Endothelial cell of umbilical vein (primary cell): Measurements from ENCODE around the gene CDCP2. TPM values are rescaled to one million over a fixed set of nuclear protein-coding genes. Genes with fewer than 3 reads are reported as not detected.

Experiments
- BruUV-seq: library from RNA; stranded (reverse); fragments of 400-500 nt; replicated peaks from 2 replicates; lab custom pipeline; 2021; lab: Mats Ljungman, UMichigan
- CTCF ChIA-PET: fragments of 300-600, 350-600 bp; sonication (Branson Sonifier 250); formaldehyde crosslinking; loops from one replicate; lab custom pipeline; 2021; ENCODE audit warnings: antibody characterized with exemption, inconsistent platforms; lab: Charles Lee
- POLR2A ChIA-PET: fragments of 300-600, 350-600 bp; sonication (Branson Sonifier 250); formaldehyde crosslinking; loops from one replicate; lab custom pipeline; 2021; ENCODE audit warnings: antibody characterized with exemption, inconsistent platforms; lab: Charles Lee
- DNase-seq: peaks from one replicate; pipeline ENCODE4 v3.0.0-alpha.2; 2011; ENCODE audit warnings: low read depth, low spot score
- FAIRE-seq: peaks from 2 replicates; lab custom pipeline; 2011; peaks lifted over from hg19 to GRCh38; lab: Jason Lieb, UNC
- H2AFZ ChIP-seq: 2 replicates; pipeline ENCODE4 v1.6.0; 2012; ENCODE audit warnings: low read depth, low read length, control low read depth, inconsistent platforms
- H3K27ac ChIP-seq: 2 replicates; pipeline ENCODE4 v1.5.1; 2011; ENCODE audit warnings: low read depth, mild to moderate bottlenecking, control low read depth, low read length, moderate library complexity; ENCODE audit not compliant: insufficient read depth
- H3K27me3 ChIP-seq, 2 experiments: 2 replicates each; pipeline versions ENCODE4 v1.6.0 to v1.6.1; 2011; ENCODE audit warnings: low read length in 2 of 2, mixed read lengths in 1 of 2; ENCODE audit not compliant: control insufficient read depth in 2 of 2, insufficient read depth in 2 of 2
- H3K36me3 ChIP-seq, 2 experiments: 2 replicates in 1 of 2; 3 replicates in 1 of 2; pipeline ENCODE4 v1.5.1; 2011; ENCODE audit warnings: low read length in 2 of 2, mild to moderate bottlenecking in 1 of 2, moderate library complexity in 1 of 2; ENCODE audit not compliant: control insufficient read depth in 2 of 2, insufficient read depth in 2 of 2; ENCODE audit errors: extremely low read depth in 1 of 2
- H3K4me1 ChIP-seq: 3 replicates; pipeline ENCODE4 v1.5.1; 2011; ENCODE audit warnings: mild to moderate bottlenecking, low read length; ENCODE audit not compliant: control insufficient read depth, insufficient read depth; ENCODE audit errors: extremely low read depth
- H3K4me2 ChIP-seq: 2 replicates; pipeline ENCODE4 v1.6.1; 2011; ENCODE audit warnings: low read length, control low read depth, mixed read lengths; ENCODE audit not compliant: insufficient read depth
- H3K4me3 ChIP-seq, 3 experiments: fragments of 200-600 bp in 1 of 3; sonication (generic), shearing (Covaris generic) in 1 of 3; replicated peaks in 1 of 3; 2 replicates each; pipeline ENCODE4 v1.5.1; 2011 to 2016; ENCODE audit warnings: control low read depth in 3 of 3, low read length in 3 of 3, mild to moderate bottlenecking in 2 of 3, inconsistent platforms in 1 of 3, low read depth in 1 of 3, moderate library complexity in 1 of 3; ENCODE audit not compliant: insufficient read depth in 1 of 3
- H3K79me2 ChIP-seq: 2 replicates; pipeline ENCODE4 v1.6.0; 2012; ENCODE audit warnings: low read length, inconsistent platforms; ENCODE audit not compliant: control insufficient read depth, insufficient read depth
- H3K9ac ChIP-seq: replicated peaks from 2 replicates; pipeline ENCODE3; 2011; ENCODE audit warnings: low read length, control low read depth; ENCODE audit not compliant: insufficient read depth; ENCODE audit errors: extremely low read depth
- H3K9me1 ChIP-seq: replicated peaks from 3 replicates; pipeline ENCODE4 v1.6.0; 2011; ENCODE audit warnings: mild to moderate bottlenecking, low read length; ENCODE audit not compliant: control insufficient read depth, insufficient read depth; ENCODE audit errors: extremely low read depth
- H3K9me3 ChIP-seq: replicated peaks from 2 replicates; pipeline ENCODE4 v1.5.1; 2012; ENCODE audit warnings: low read length, inconsistent platforms; ENCODE audit not compliant: control insufficient read depth, insufficient read depth
- H4K20me1 ChIP-seq: replicated peaks from 2 replicates; pipeline ENCODE3; 2011; ENCODE audit warnings: mild to moderate bottlenecking, low read length; ENCODE audit not compliant: control insufficient read depth, insufficient read depth; ENCODE audit errors: extremely low read depth
- EZH2 ChIP-seq: IDR thresholded peaks from 2 replicates; pipeline ENCODE4 v1.6.1; 2012; ENCODE audit warnings: borderline replicate concordance, low read depth, mild to moderate bottlenecking, moderate library complexity, low read length, inconsistent platforms; ENCODE audit not compliant: severe bottlenecking
- FOS ChIP-seq: IDR thresholded peaks from 2 replicates; pipeline ENCODE4 v1.6.1; 2011; ENCODE audit warnings: mild to moderate bottlenecking, low read length, moderate library complexity, borderline replicate concordance; ENCODE audit not compliant: insufficient read depth
- JUN ChIP-seq: IDR thresholded peaks from 2 replicates; pipeline ENCODE4 v1.6.1; 2011; ENCODE audit warnings: borderline replicate concordance, low read depth; ENCODE audit not compliant: insufficient read length, insufficient read depth
- MAX ChIP-seq: IDR thresholded peaks from 2 replicates; pipeline ENCODE4 v1.6.1; 2011; ENCODE audit not compliant: insufficient read depth, insufficient read length
- POLR2A ChIP-seq: IDR thresholded peaks from 2 replicates; pipeline ENCODE4 v1.6.1; 2012; ENCODE audit warnings: low read depth, mild to moderate bottlenecking, control low read depth, low read length
- POLR2AphosphoS5 ChIP-seq: IDR thresholded peaks from 2 replicates; pipeline ENCODE4 v1.6.1; 2012; ENCODE audit warnings: low read depth, mild to moderate bottlenecking, control low read depth, low read length, moderate library complexity; ENCODE audit not compliant: insufficient read depth
- dilution Hi-C: fragments of 300-500 bp; cut with MboI; formaldehyde crosslinking; loops from one replicate; pipeline ENCODE4 v1.15.0; 2019; ENCODE audit warnings: low sequenced_read_pairs; ENCODE audit not compliant: extremely low pct_ligation_motif_present
- intact Hi-C: fragments of 100-400 bp; cut with micrococcal nuclease; formaldehyde crosslinking; loops from one replicate; pipeline ENCODE4 v1.10.0; 2022
- polyA plus RNA-seq, 4 experiments: library from polyadenylated mRNA; depleted of rRNA in 3 of 4; stranded (reverse) in 3 of 4; unstranded in 1 of 4; fragments of >200 nt; gene quantifications; 2 replicates each; pipeline versions ENCODE4 v1.2.1 to v1.2.3, GENCODE V29; 2011 to 2012; ENCODE audit warnings: missing spikeins in 1 of 4
- total RNA-seq: library from RNA; stranded (reverse); gene quantifications from 2 replicates; pipeline ENCODE4 v1.2.3, GENCODE V29; 2021
- TF ChIP-seq, protein P1 (sequence below), 2 donors: IDR thresholded peaks; 1 replicate in 1 of 2; 2 replicates in 1 of 2; pipeline ENCODE4 v1.5.1; 2011; ENCODE audit warnings: low read length in 2 of 2, mild to moderate bottlenecking in 2 of 2, moderate library complexity in 2 of 2, control low read depth in 1 of 2, inconsistent platforms in 1 of 2, low read depth in 1 of 2; ENCODE audit not compliant: insufficient read depth in 1 of 2; ENCODE audit errors: extremely low read depth in 1 of 2

Gene CDCP2
- total and polyA plus RNA-seq, 2 donors (not counting 3 experiments of a cell fraction or from before 2014, with no cell fraction given): 0.10 TPM; not detected in 1

GRCh38 chr1:54161495-54162168 is 8.8 kb upstream of the CDCP2 start:
- FAIRE-seq: no peak
- H3K9me1 ChIP-seq: no peaks in the 10 kb centered on the region

More at GRCh38 chr1:54161495-54162168, 8.8 kb upstream of the CDCP2 start:
- H3K27ac ChIP-seq: no peak overlapping the region
- no peak overlapping the region for H3K9ac ChIP-seq
- no peaks in the 10 kb centered on the region for H3K79me2 ChIP-seq
- H3K4me2 ChIP-seq: no peak overlapping the region
- TF ChIP-seq EZH2: no peak
- no peak for TF ChIP-seq JUN
- no peak for TF ChIP-seq POLR2AphosphoS5
- TF ChIP-seq, protein P1, sequence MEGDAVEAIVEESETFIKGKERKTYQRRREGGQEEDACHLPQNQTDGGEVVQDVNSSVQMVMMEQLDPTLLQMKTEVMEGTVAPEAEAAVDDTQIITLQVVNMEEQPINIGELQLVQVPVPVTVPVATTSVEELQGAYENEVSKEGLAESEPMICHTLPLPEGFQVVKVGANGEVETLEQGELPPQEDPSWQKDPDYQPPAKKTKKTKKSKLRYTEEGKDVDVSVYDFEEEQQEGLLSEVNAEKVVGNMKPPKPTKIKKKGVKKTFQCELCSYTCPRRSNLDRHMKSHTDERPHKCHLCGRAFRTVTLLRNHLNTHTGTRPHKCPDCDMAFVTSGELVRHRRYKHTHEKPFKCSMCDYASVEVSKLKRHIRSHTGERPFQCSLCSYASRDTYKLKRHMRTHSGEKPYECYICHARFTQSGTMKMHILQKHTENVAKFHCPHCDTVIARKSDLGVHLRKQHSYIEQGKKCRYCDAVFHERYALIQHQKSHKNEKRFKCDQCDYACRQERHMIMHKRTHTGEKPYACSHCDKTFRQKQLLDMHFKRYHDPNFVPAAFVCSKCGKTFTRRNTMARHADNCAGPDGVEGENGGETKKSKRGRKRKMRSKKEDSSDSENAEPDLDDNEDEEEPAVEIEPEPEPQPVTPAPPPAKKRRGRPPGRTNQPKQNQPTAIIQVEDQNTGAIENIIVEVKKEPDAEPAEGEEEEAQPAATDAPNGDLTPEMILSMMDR (IDR thresholded peaks at IDR 0.05; ENCODE audit: extremely low read depth in 1 of 2, insufficient read depth in 1 of 2, low read depth in 1 of 2, low read length in 2 of 2): no peak
- TF ChIP-seq FOS: no peak
- TF ChIP-seq MAX: no peak
- TF ChIP-seq POLR2A: no peak
- intact Hi-C loops: no loop called here
- dilution Hi-C loops: no loop called here
- no peaks in the 10 kb centered on the region for H3K27me3 ChIP-seq
- H3K4me1 ChIP-seq: no peaks in the 10 kb centered on the region
- DNase-seq: no peak
- no peak overlapping the region for H2AFZ ChIP-seq
- H3K36me3 ChIP-seq: no peaks in the 10 kb centered on the region
- H3K9me3 ChIP-seq: no peaks in the 10 kb centered on the region
- ChIA-PET POLR2A (no interaction called here), CTCF (interaction anchor here (1.1 kb wide), 1 partner anchor 20 kb away, joined by 3 read pairs; no protein-coding TSS in a partner anchor)
- no peak overlapping the region for H3K4me3 ChIP-seq
- no peaks in the 10 kb centered on the region for H4K20me1 ChIP-seq
- no TSS peak for BruUV-seq
